ENCODE data around the gene C1orf167. TPM values are rescaled to one million over a fixed set of nuclear protein-coding genes. Genes with fewer than 3 reads are reported as not detected.

The C1orf167 gene
- total and polyA plus RNA-seq, 2 of the 13 experiments (the other 11 are each of a cell fraction or from before 2014, with no cell fraction given), result not detected

DNA sequence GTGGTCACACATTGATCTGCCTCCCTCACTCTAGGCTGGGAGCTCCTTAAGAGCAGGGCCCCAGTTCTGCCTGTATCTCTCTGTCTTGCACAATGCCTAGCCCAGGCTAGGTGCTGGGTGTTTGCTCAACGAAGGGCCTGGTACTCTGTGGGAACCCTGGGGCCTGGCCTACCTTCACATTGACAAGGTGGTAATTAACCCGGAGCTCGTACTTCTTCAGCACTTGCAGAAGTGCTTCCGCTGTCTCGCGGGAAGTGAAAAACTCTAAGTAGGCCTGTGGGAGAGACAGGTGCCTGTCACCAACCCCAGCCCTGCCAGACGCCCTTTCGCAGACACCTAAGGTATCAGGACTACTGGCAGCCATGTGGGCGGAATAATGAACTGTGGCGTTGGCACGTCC is 30.1 kb downstream of the C1orf167 start:
- POLR2A ChIA-PET, result no interaction called here
- in situ Hi-C loops (cut with HindIII; ENCODE audit: extremely low pct_ligation_motif_present, low pct_unique_long_range_greater_than_20kb) (no loop called here), intact Hi-C loops (cut with micrococcal nuclease; ENCODE audit: unreplicated experiment) (no loop called here)
- Histone ChIP-seq H2AFZ (ENCODE audit: low read length) (no peak overlapping the region), H3K4me2 (ENCODE audit: low read depth, low read length) (no peak overlapping the region), H3K27me3 (ENCODE audit: control insufficient read depth in 1 of 2, insufficient read depth in 2 of 2, low read length in 2 of 2) (no peaks in the 10 kb centered on the region), H3K4me1 (ENCODE audit: insufficient read depth, low read length) (peaks cover 8% of the 10 kb centered on the region), H3K4me3 (replicated peaks in 1 of 3; ENCODE audit: insufficient read depth in 1 of 3, low read depth in 2 of 3, low read length in 3 of 3) (no peak overlapping the region), H3K36me3 (replicated peaks in 1 of 2; ENCODE audit: control insufficient read depth in 1 of 2, insufficient read depth in 2 of 2, low read length in 2 of 2) (0 out of 5 replicates have a peak, but pooled peaks cover 4 to 6% of the 10 kb centered on the region in 2 experiments), H3K9me3 (ENCODE audit: low read length) (no peaks in the 10 kb centered on the region), H3K9ac (ENCODE audit: insufficient read depth, low read depth, low read length) (no peak overlapping the region), H4K20me1 (ENCODE audit: insufficient read depth, low read length) (no peaks in the 10 kb centered on the region), H3K79me2 (ENCODE audit: insufficient read depth, low read length) (no peaks in the 10 kb centered on the region), H3K27ac (ENCODE audit: extremely low read length, insufficient read depth, low read length) (no peak overlapping the region)
- DNase-seq (ENCODE audit: low spot score), result no peak
- BruUV-seq (replicated peaks), result no TSS peak
- FAIRE-seq, result no peak
- CTCF ChIA-PET (ENCODE audit: low intra/inter-chr PET ratio, low total read pairs), result no interaction called here
- no peak for ATAC-seq
- no peak for TF ChIP-seq RARA (CRISPR knock-in tag; IDR thresholded peaks at IDR 0.05)
- peak; percentile 20; the same call in 1 of the 2 replicates for TF ChIP-seq CEBPB (IDR thresholded peaks at IDR 0.05; ENCODE audit: borderline replicate concordance, low read depth, low read length)
- WGBS (ENCODE audit: low lambda C conversion rate), result 85% methylated on average over 11 of the region's 11 CpGs

- BruUV-seq (replicated peaks), result no TSS peak
- no peak overlapping the region for H3K4me2 ChIP-seq (ENCODE audit: low read depth, low read length)
- H2AFZ ChIP-seq (ENCODE audit: low read length), result no peak overlapping the region
- ChIA-PET POLR2A (interaction anchor here (0.8 to 1.9 kb wide), 3 partner anchors 9 to 59 kb away, joined by 3 to 6 read pairs (median 3); partner anchors contain the start of genes CLCN6 and MTHFR), CTCF (ENCODE audit: low intra/inter-chr PET ratio, low total read pairs) (no interaction called here)
- 0 out of 5 replicates have a peak, but pooled peaks cover 4 to 6% of the 10 kb centered on the region in 2 experiments for H3K36me3 ChIP-seq (replicated peaks in 1 of 2; ENCODE audit: control insufficient read depth in 1 of 2, insufficient read depth in 2 of 2, low read length in 2 of 2)
- H3K27me3 ChIP-seq (ENCODE audit: control insufficient read depth in 1 of 2, insufficient read depth in 2 of 2, low read length in 2 of 2), result no peaks in the 10 kb centered on the region
- no peaks in the 10 kb centered on the region for H4K20me1 ChIP-seq (ENCODE audit: insufficient read depth, low read length)
- ATAC-seq (no peak), DNase-seq (ENCODE audit: low spot score) (no peak), FAIRE-seq (no peak)
- WGBS (ENCODE audit: low lambda C conversion rate), result 92% methylated on average over 13 of the region's 15 CpGs
- no peaks in the 10 kb centered on the region for H3K9me3 ChIP-seq (ENCODE audit: low read length)
- H3K4me3 ChIP-seq (replicated peaks in 1 of 3; ENCODE audit: insufficient read depth in 1 of 3, low read depth in 2 of 3, low read length in 3 of 3), result no peak overlapping the region
- no peak overlapping the region for H3K27ac ChIP-seq (ENCODE audit: extremely low read length, insufficient read depth, low read length)
- in situ Hi-C loops (cut with HindIII; ENCODE audit: extremely low pct_ligation_motif_present, low pct_unique_long_range_greater_than_20kb), result no loop called here
- no peaks in the 10 kb centered on the region for H3K79me2 ChIP-seq (ENCODE audit: insufficient read depth, low read length)
- intact Hi-C loops (cut with micrococcal nuclease; ENCODE audit: unreplicated experiment), result no loop called here
- H3K9ac ChIP-seq (ENCODE audit: insufficient read depth, low read depth, low read length), result no peak overlapping the region
- H3K4me1 ChIP-seq (ENCODE audit: insufficient read depth, low read length), result no peaks in the 10 kb centered on the region
- TF ChIP-seq ZMYM2 (CRISPR knock-in tag; IDR thresholded peaks at IDR 0.05), result no peak
- no peak for TF ChIP-seq FUBP1 (CRISPR knock-in tag; IDR thresholded peaks at IDR 0.05; ENCODE audit: borderline replicate concordance)
- TF ChIP-seq CCDC6 (CRISPR knock-in tag; IDR thresholded peaks at IDR 0.05), result no peak
- TF ChIP-seq KDM2A (CRISPR knock-in tag; IDR thresholded peaks at IDR 0.05; ENCODE audit: borderline replicate concordance, low read depth), result no peak
- TF ChIP-seq ZNF761 (CRISPR knock-in tag; conservative IDR thresholded peaks at IDR 0.05), result no peak
- TF ChIP-seq ZNF549 (CRISPR knock-in tag; IDR thresholded peaks at IDR 0.05), result no peak
- TF ChIP-seq, protein P1, sequence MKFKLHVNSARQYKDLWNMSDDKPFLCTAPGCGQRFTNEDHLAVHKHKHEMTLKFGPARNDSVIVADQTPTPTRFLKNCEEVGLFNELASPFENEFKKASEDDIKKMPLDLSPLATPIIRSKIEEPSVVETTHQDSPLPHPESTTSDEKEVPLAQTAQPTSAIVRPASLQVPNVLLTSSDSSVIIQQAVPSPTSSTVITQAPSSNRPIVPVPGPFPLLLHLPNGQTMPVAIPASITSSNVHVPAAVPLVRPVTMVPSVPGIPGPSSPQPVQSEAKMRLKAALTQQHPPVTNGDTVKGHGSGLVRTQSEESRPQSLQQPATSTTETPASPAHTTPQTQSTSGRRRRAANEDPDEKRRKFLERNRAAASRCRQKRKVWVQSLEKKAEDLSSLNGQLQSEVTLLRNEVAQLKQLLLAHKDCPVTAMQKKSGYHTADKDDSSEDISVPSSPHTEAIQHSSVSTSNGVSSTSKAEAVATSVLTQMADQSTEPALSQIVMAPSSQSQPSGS (CRISPR knock-in tag; IDR thresholded peaks at IDR 0.05), result no peak
- TF ChIP-seq, protein P2, sequence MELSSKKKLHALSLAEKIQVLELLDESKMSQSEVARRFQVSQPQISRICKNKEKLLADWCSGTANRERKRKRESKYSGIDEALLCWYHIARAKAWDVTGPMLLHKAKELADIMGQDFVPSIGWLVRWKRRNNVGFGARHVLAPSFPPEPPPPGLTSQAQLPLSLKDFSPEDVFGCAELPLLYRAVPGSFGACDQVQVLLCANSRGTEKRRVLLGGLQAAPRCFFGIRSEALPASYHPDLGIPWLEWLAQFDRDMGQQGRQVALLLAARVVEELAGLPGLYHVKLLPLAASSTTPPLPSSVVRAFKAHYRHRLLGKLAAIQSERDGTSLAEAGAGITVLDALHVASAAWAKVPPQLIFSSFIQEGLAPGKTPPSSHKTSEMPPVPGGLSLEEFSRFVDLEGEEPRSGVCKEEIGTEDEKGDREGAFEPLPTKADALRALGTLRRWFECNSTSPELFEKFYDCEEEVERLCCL (CRISPR knock-in tag; IDR thresholded peaks at IDR 0.05; ENCODE audit: borderline replicate concordance), result no peak
- TF ChIP-seq MEIS2 (CRISPR knock-in tag; IDR thresholded peaks at IDR 0.05), result no peak
- no peak for TF ChIP-seq SNAPC5 (CRISPR knock-in tag; IDR thresholded peaks at IDR 0.05; ENCODE audit: borderline replicate concordance)
Observed at GRCh38 chr1:11793819-11794218, 31.8 kb downstream of the C1orf167 start.

Measured in HepG2 (cell line).